Activated naive CD4-positive, alpha-beta T cell treated with anti-CD3 and anti-CD28 coated beads, Interleukin-2, amount 10 ng/mL, durations not matched to agents 7 days and 5 days (primary cell): ENCODE data around the gene CERS1.

Source experiments
- CTCF ChIA-PET: fragments of 350-600 bp; sonication (Branson Sonifier 250); formaldehyde crosslinking; loops from one replicate; lab custom pipeline; 2021; ENCODE audit warnings: antibody characterized with exemption; lab: Charles Lee
- DNase-seq: peaks from one replicate; pipeline ENCODE4 v3.0.0-alpha.2; 2020
- H3K27ac Mint-ChIP-seq: one replicate; pipeline ENCODE4 v1.8.0; 2021; ENCODE audit warnings: mild to moderate bottlenecking, moderate library complexity, mixed read lengths
- H3K27me3 Mint-ChIP-seq: one replicate; pipeline ENCODE4 v1.8.0; 2021; ENCODE audit warnings: mild to moderate bottlenecking, mixed read lengths
- H3K36me3 Mint-ChIP-seq: one replicate; pipeline ENCODE4 v1.8.0; 2021; ENCODE audit warnings: mixed read lengths
- H3K4me1 Mint-ChIP-seq: one replicate; pipeline ENCODE4 v1.8.0; 2021; ENCODE audit warnings: mixed read lengths
- H3K4me3 Mint-ChIP-seq: one replicate; pipeline ENCODE4 v1.8.0; 2021; ENCODE audit warnings: mild to moderate bottlenecking, moderate library complexity, mixed read lengths
- H3K9me3 Mint-ChIP-seq: one replicate; pipeline ENCODE4 v1.8.0; 2021; ENCODE audit warnings: mixed read lengths

Gene CERS1

DNA sequence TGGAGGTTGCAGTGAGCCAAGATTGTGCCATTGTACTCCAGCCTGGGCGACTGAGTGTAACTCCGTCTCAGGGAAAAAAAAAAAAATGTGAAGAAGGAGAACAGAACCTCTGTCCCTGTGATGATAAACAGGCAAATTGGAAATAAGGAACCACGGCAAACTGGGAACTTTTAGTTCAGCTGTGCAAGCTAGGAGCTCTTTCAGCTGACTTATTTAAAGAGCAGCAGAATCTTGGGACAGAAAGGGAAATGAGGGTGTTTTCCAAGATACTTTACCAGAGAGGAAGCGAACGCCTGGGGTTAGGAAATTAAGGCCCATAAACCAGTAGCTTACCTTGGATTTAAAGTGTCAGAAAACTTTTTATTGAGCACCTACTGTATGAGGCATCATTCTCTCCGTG is 67.2 kb downstream of the CERS1 start:
- peaks cover 10% of the 10 kb centered on the region for H3K36me3 Mint-ChIP-seq
- CTCF ChIA-PET: interaction anchor here (1.5 kb wide), 1 partner anchor 308 kb away, joined by 4 read pairs; no protein-coding TSS in a partner anchor
- H3K4me1 Mint-ChIP-seq: peaks cover 11% of the 10 kb centered on the region
- DNase-seq: no peak
- no peak overlapping the region for H3K4me3 Mint-ChIP-seq
- peaks cover 45% of the 10 kb centered on the region for H3K27me3 Mint-ChIP-seq
- peaks cover 4% of the 10 kb centered on the region for H3K9me3 Mint-ChIP-seq
- peak overlapping the region; percentile 19 for H3K27ac Mint-ChIP-seq
